ENCODE results near the gene LRRC4.

Gene LRRC4

DNA sequence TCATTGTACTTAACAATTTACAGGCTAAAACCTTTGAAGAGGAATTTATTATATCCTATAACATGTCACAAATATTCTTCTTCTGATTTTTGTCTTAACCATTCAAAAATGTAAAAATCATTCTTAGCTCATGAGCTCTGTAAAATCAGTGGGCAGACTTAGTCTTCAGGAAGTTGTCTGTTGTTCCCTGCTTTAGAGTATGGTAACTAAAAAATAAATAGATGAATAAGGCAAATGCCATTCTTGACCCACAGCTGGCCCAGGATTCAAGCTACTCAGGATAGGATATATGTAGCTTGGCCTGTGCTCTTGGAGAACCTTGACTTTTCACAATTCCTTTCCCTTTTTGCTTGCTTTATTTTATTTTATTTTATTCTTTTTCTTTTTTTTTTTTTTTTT lies 51.5 kb downstream of the LRRC4 start:
- TF ChIP-seq, protein P1, sequence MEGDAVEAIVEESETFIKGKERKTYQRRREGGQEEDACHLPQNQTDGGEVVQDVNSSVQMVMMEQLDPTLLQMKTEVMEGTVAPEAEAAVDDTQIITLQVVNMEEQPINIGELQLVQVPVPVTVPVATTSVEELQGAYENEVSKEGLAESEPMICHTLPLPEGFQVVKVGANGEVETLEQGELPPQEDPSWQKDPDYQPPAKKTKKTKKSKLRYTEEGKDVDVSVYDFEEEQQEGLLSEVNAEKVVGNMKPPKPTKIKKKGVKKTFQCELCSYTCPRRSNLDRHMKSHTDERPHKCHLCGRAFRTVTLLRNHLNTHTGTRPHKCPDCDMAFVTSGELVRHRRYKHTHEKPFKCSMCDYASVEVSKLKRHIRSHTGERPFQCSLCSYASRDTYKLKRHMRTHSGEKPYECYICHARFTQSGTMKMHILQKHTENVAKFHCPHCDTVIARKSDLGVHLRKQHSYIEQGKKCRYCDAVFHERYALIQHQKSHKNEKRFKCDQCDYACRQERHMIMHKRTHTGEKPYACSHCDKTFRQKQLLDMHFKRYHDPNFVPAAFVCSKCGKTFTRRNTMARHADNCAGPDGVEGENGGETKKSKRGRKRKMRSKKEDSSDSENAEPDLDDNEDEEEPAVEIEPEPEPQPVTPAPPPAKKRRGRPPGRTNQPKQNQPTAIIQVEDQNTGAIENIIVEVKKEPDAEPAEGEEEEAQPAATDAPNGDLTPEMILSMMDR (IDR thresholded peaks at IDR 0.05; ENCODE audit: low read depth, low read length) = no peak

DNA sequence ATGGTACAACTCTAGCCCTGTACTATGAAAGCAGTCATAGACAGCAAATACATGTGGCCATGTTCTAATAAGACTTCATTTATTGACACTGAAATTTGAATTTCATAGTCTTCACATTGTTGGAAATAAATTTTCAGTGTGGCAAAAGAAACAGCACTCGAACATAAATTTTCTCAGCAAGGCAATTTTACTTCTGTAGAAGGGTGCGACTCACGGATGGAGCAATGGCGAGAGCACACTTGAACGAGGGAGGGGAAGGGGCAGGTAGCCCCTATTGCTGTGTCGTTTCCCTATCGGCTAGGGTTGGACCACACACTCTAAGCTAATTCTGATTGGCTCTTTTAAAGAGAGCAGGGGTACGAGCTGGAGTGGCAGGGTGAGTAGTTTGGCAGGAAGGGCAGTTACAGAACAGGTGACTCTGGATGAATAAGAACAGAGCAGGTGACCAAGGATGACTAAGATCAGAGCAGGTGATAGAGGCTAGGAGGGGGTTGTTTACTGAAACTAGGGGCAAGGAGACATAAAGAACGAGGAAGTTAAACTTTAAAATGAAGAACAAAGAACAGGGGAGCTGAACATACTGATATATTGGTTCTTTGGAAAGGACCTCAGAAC lies 52.0 kb downstream of the LRRC4 start:
- DNase-seq (ENCODE audit: low read depth in 2 of 2) = no peak
- no peak overlapping the region for H3K4me3 ChIP-seq (replicated peaks in 1 of 2; ENCODE audit: low read depth in 2 of 2, low read length in 2 of 2)
- TF ChIP-seq, protein P1 (IDR thresholded peaks at IDR 0.05; ENCODE audit: low read depth, low read length) = no peak

More for the DNA sequence above, 51.5 kb downstream of the LRRC4 start:
- DNase-seq (ENCODE audit: low read depth in 2 of 2) = peak in 1 of 2 donors; percentile 15
- H3K4me3 ChIP-seq (replicated peaks in 1 of 2; ENCODE audit: low read depth in 2 of 2, low read length in 2 of 2) = no peak overlapping the region

DNA sequence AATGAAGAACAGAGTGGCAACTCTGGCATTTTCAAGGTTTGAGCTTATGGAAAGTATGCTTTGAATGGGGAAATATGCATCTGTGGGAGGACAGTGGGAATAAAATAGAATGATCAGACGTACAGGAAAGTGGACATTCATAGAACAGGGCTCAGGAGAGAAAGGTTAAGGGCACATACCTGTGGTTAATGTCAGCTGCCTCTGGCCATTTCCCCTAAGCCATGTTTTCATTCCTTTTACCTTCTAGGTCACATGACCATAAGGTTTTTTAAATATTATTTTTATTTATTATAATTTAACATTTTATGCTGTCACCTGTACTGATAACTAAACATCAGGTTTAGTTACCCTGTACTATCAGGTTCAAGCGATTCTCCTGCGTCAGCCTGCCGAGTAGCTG lies 52.8 kb downstream of the LRRC4 start:
- H3K4me3 ChIP-seq (replicated peaks in 1 of 2; ENCODE audit: low read depth in 2 of 2, low read length in 2 of 2) = no peak overlapping the region
- no peak for DNase-seq (ENCODE audit: low read depth in 2 of 2)
- TF ChIP-seq, protein P1 (IDR thresholded peaks at IDR 0.05; ENCODE audit: low read depth, low read length) = no peak
